ENCODE data around the gene CCN5.
"Not testable (repeated sequence)": the region's sequence is repeated elsewhere in the genome, so short reads cannot be mapped to it uniquely, and the experiment has no call there.

The CCN5 gene, protein sequence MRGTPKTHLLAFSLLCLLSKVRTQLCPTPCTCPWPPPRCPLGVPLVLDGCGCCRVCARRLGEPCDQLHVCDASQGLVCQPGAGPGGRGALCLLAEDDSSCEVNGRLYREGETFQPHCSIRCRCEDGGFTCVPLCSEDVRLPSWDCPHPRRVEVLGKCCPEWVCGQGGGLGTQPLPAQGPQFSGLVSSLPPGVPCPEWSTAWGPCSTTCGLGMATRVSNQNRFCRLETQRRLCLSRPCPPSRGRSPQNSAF

DNA sequence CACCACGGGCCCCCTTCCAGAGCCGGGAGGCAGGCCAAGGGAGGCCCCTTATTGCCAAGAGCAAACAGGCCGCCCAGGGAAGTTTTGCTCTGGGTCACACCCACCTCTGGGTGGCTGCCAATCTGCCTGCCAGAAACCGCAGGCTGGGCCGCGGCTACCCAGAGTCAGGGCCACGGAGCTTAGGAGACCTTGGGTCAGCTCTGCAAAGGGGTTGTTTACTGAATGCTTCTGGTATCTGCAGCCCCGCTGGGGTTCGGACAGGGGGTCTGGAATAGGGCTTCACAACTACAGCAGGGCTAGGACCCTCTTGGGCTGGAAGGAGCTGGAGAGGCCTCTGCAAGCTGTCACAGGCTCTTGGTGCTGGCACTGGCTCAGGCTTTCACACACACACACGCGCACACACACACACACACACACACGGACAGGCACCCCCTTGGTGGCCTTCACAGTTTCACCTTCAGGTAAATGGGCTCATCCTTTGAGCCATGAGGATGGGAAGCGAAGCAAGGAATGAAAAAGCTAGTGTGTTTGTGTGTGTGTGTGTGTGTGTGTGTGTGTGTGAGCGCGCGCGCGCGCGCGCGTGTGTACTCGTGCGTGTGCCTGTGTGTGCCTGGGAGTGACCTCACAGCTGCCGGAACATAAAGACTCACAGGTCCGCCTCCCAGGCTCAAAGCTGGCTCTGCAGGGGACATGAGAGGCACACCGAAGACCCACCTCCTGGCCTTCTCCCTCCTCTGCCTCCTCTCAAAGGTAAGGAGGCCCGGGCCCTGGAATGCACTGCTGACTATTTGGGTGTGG lies at the start of gene CCN5:
Gene CCN5, plus strand, starts transcription at position 669 of the 798 bp plus-strand sequence. Its CDS starts 22 bp downstream, at position 691.
- no peak for DNase-seq

DNA sequence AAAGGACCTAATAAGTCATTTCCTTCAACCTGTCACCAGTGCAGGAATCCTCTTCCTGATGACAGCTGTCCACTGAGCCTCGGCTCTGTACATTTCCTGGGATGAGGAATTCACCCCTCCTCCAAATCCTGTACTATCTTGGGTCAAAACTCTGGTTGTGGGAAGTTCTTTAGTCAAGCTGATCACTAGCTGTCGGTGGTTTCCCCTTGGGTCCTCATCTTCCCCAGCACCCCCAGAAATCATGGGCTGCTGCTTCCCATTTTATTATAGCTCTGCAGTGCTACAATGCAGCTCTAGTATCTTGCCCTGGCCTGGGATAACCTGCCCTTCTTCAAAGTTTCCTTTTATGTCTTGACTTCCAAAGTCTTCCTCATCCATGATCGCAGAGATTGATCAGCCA lies 49.1 kb upstream of the CCN5 start:
- DNase-seq: no peak

DNA sequence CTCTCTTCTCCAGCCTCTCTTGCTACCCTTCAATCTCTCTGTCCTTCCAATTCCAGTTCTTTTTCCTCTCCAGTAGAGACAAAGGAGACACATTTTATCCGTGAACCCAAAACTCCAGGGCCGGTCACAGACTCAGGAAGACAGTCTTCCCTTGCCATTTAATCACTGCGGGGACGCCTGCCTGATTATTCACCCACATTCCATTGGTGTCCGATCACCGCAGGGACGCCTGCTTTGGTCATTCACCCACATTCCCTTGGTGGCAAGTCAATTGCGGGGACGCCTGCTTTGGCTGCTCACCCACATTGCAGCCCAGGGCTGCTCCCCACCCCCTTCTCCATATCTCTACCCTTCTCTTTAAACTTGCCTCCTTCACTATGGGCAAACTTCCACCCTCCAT lies 44.3 kb upstream of the CCN5 start:
- DNase-seq: not testable (repeated sequence)

DNA sequence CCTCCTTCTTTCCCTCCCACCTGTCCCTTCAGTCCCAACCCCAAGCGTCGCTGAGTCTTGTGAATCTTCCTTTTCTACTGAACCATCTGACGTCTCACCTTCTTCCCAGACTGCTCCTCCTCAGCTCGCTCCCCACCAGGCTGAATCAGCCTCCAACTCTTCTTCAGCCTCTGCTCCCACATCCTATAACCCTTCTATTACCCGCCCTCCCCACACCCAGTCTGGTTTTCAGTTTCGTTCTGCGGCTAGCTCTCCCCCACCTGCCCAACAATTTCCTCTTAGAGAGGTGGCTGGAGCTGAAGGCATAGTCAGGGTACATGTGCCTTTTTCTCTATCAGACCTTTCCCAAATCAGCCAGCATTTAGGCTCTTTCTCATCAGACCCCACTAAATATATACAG lies 43.6 kb upstream of the CCN5 start:
- peak; percentile 61 for DNase-seq

DNA sequence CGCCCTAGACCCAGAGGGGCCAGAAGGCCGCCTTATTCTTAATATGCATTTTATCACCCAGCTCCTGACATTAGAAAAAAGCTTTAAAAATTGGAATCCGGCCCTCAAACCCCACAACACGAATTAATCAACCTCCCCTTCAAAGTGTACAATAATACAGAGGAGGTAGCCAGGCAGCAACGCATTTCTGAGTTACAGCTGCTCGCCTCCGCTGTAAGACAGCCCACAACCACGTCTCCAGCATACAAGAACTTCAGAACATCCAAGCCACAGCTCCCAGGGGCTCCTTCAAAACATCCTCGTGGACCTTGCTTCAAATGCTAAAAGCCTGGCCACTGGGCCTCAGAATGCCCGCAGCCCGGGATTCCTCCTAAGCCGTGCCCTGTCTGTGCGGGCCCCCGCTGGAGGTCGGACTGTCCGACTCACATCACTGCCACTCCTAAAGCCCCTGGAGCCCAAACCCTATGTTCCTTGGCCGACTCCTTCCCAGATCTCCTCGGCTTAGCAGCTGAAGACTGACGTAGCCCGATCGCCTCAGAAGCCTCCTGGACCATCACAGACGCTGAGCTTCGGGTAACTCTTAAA lies 42.8 kb upstream of the CCN5 start:
- not testable (repeated sequence) for DNase-seq

DNA sequence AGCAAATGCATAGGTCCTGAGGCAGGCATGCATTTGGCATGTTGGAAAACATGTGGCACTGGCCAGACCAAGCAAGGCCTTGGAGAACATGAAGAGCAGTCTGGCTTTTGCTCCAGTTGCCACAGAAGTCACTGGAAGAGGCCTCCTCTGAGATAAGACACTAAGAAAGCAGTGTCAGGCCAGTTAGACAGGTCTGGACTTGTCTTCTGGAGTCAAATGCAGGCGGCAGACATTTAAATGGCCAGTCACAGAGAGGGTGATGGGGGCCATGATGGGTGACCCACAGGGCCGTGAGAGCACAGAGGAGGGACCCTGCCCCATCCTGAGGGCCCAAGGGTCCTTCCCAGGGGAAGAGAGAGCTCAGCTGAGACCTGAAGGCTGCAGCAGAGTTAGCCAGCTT lies 36.9 kb upstream of the CCN5 start:
- DNase-seq: no peak

DNA sequence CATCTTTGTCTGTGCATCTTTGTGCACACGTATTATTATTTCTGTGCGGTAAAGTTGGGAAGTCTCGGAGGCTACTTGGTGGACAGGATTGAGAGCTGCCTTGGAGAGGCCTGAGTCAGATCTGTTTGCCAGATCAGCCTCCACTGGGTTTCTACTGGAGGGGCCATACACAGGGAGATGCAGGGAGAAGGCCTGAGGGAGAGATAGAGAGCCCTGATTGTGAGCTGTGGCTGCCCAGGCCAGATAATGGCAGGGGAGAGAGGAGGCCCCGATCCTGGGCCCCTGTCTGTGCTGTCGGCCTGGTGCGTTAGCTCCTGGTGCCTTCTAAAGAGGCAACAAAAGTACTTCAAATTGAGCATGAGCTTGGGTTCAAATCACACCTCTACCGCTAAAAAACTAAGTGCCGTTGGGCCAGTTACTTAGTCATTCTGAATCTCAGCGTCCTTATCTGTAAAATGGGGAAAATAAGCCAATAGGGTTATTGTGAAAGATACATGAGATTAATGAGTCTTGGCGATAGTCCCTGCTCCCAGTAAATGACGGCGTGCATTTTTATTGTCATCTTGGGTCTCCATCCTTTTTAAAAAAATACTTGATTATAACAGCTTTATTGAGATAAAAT lies 36.1 kb upstream of the CCN5 start:
- no peak for DNase-seq

DNA sequence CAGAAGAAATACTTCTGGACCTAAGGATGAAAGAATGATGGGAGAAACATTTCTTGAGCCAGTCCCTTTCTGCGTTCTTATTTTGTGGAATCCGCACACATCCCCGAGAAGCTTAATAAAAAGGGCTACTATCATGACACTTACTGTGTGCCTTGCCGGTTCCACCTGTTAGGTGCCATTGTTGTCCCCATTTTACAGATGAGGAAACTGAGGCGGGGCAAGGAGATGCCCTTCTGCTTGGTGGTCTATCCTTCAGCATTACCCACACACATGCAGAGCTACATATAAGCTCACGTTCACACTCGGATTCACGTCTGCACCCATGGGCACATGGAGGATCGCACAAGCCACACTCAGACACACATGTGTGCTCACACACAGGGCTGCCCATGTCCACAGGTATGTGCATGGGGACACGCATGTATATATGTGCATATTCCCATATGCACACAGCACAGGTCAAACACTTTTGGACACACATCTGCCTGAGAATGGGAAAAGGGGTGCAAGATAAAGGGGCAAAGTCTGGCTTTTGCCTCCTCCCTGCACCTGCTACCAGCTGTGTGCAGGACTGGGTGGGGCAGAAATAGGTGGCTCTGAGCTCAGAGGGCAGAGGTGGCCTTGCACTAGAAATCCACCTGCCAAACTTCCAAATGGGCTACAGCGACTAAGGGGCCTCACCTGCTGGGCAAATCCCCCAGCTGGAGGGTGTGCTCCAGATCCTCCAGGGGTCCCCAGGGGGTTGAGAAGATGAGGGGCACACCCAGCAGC lies 33.2 kb upstream of the CCN5 start:
- DNase-seq: no peak

DNA sequence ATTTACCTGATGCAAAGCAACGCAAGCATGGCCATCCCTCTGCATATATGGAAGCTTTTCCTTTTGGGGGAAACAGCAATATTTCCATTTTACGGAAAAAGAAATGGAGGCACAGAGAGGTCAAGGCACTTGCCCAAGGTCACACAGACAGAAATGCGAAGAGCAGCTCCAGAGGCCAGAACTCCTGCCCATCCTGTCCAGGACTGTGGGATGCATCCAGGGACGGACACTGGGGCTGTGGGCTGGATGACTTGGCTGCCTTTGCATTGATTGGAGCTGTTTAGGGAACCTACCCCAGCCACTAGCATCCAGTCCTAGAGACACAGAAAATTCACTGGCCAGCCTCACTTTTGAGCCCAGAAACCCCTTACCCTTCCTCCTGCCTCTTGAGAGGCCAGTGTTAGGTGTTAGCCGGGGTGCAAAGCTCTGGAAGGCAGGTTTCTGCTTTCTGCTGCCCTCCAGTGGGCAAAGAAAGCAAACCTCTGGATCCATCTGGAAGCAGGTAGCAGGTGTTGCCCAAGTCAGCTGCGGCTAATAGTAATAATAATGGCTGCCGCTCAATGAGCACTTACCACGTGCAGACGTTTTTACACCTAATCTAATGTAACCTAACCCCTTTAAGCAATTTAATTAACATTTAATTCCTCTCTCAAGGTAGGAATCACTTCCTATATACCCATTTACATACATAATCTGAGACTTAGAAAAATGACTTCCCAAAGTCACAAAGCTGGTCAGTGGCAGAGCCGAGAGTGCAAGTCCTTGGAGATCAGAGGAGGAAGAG lies 31.7 kb upstream of the CCN5 start:
- DNase-seq: peak; percentile 66

DNA sequence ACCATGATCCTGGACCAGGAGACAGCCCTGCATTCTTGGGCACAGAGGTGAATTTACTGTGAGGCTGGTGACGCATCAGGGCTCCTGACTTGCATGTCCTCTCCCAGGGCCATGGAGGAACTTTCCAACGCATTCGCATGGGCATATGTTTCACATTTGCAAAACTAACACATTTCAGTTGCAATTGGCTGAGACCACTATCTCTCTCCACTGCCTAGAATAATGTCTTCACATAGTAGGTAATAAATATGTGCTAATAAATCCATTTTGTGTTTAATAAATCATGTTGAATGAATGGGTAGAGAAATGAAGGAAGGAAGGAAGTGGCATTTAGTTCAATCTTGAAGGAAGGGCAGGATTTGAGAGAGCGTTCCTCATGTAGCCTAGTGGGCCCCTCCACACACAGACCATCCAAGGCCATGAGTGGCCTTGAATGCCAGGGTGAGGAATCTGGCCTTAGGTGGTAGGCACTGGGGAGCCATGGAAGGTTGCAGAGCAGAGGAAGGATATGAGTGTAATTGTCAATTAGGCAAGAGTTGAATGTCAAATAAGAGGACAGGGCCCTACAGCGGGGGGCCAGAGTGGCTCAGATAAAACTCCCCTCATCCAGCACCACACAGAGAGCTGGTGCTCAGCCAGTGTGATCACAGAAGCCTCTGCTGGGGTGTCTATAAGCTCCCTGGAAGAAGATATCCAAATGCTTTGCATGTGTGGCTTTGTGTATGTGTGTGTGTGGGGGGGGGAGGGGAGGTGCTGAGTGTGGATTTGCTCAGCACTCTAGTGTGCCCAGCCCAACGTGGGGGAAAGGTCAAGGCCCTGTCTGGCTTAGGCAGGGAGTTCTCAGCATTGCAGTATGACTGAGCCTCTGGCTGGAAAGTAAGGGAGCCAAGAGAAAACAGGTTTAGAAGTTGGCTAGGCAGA lies 30.9 kb upstream of the CCN5 start:
- DNase-seq: no peak

DNA sequence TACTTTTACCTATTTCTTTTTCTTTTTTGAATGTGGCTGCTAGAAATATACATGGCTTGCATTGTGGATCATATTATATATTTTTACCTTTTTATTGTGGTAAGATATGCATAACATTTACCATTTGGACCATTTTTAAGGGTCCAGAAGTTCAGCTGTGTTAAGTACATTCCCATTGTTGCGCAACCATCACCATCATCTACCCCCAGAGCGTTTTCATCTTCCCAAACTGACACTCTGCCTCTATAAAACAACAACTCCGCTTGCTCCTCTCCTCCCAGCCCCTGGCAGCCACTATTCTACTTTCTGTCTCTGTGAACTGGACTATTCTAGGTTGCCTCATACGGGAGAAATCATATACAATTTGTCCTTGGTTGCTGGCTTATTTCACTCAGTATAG lies 28.2 kb upstream of the CCN5 start:
- DNase-seq: no peak

DNA sequence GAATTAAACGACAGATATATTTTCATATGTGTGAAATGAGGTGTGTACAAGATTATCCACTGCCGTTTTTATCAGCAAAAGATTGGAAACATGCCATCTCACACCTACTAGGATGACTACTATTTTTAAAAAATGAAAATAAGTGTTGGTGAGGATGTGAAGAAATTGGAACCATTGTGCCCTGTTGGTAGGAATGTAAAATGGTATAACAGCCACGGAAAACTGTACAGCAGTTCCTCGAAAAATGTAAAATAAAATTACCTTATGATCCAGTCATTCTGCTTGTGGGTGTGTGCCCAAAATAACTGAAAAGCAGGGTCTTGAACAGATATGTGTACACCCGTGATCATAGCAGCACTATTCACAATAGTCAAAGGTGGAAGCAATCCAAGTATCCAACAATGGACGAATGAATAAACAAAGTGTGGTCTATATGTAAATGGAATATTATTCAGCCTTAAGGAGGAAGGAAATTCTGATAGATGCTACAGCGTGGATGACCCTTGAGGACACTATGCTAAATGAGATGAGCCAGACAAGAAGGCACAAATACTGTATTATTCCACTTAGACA lies 27.0 kb upstream of the CCN5 start:
- DNase-seq: no peak

DNA sequence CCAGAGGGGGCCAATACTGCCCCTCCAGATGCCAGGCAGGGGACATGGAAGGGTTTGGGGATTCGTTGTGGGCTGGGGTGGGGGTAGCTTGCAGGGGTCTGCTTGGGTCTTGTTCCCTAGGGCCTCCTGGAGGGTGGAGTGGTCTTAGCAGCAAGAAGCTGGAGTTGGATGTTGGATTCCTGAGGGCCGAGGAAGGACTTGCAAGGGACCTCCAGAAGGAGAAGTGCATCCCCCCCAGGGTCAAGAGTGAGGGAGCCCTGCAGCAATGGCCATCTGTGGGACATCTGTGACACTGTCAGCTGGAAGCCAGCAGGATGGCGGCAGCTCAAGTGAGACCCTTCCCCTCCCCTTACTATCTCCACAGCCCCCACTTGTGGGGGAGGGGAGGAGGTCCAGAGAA lies 25.4 kb upstream of the CCN5 start:
- DNase-seq: no peak

DNA sequence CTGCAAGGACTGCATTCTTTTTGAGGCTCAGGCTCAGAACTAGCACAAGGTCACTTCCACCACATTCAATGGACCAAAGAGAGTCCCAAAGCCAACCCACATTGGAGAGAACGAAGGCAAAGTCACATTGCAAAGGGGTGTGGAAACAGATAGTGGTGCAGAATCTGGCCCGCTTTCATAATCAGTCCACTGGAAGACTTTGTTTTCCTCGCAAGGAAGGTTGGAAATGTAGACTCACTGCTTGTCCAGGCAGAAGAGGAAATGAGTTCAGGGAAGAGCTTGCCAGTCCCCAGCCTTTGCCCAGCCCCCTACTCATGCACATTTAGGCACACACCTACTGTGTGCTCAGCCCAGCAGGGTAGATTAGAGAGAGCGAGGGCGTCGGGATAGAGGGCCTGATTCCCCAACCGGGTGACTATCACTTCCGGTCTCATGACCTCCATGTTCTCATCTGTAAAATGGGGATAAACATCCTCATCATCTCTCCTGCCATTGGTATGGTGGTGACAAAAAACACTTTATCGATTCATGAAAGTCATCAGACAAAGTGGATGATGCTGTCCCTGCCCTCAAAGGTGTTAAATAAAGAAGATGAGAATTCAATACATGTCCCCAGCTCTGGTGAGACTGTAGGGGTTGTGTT lies 24.3 kb upstream of the CCN5 start:
- no peak for DNase-seq

DNA sequence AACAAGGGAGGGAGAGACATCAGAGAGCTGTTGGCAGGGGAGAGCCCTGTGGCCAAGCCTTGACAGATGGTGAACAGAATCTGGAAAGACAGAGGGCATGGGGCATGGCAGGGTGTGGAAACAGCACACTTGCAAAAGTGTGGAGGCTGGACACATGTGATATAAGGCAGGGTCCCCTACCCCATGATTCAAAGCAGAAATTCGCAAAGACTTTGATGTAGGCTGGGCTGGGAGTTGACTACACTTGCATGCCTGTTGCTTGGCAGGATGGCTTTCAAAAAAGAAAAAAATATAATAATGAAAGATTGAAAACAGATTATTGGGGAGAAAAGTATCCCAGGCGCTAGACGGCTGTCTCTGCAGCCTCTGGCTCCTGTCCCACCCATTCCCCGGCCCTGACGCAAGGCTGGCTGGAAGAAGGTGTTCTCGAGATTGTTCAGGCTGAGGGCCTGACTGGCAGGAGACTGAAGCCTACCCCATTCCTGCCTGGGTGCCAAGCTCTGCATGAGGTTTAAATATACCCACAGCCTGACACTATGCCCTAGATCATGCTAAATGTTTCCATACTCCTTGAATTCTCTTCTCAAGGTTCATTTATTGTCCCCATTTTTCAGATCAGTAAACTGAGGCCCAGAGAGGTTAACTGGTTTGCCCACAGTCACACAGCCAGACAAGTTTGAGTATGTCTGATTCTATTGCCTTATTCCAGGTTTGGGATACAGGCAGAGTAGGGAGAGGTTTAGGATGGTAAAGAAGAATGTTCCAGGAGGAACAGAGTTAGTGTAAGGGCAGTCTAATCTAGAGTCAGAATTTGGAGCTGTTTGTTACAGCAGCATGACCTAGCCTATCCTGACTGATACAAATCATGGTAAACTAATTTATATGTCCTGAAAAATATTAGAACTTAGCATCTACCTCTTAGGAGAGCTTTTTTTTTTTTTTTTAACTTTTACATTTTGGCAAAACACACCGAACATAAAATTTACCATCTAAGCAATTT lies 23.4 kb upstream of the CCN5 start:
- DNase-seq: no peak

DNA sequence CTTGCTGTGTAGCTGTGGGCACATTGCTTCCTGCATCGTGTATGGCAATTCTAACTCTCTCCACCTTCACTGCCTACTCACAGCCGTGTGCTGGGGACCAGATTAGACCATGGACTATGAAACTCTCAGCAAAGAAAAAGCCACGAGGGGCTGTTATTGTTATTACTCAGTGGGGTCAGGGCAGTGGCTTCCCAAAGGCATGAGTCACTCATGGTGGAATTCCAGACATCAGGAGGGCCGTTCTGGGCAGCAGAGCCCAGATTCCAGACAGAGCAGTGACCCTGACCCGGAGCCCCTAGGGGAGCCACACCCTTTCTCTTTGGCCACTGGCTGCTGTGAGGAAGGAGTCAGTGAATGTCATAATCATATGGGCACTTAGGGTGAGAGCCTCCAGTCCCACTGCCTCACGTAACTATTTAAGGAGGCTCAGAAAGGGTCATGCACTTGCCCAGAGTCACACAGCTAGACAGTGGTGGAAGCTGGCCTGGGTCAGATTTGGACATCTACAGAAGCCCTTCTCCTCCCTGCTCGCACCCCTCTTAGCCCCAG lies 22.2 kb upstream of the CCN5 start:
- no peak for DNase-seq

DNA sequence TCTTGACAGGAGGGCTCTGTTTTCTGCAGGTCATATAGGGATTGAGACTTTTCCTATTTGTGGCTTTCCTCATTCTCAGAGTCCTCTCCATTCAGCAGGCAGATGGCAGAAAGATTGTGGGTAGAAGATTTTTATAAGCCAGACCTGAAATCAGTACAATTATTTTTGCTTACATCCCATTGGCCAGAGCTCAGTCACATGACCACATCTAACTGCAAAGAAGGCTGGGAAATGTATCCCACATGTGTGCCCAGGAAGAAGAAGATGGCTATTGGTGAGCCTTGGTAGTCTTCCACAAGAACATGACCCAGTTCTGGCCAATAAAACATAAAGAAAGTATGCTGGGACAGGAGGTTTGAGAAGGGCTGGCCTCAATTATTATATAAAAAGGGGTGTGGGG lies 21.5 kb upstream of the CCN5 start:
- DNase-seq: no peak

DNA sequence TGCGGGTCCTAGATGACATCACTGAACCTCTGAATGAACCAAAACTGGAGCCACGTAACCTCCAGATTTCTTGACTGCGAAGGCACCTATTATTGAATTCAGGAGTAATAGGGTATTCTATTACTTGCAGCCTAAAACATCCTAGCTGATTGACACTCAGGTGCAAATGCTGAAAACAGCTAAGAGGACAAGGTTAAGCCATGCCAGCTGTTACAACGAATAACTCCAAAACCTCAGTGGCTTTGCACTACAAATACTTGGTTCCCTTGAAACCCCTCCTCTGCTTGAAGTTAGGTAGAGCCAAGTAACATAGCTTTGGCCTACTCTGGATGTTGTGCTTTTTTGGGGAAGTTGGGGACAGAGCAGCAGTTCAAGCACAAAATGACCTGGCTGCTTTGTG lies 21.0 kb upstream of the CCN5 start:
- DNase-seq: no peak

DNA sequence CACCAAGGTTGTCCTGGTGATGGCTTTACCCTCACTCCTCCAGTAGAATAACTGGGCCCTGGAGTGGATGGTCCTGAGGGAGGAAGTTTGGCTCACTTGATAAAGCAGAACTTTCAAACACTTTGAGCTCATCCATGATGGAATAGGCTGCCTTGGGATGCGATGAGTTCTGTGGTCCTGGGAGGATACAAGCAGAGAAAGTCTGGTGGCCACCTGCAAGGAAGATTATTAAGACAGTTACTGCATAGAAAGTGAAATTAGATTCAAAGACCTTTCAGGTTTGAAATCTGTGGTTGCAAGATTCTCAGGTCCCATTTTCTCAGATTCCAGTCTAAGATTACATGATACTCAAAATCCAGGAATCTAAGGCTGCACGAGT lies 19.9 kb upstream of the CCN5 start:
- DNase-seq: no peak

Data from activated T-cell treated with anti-CD3 and anti-CD28 coated beads, Interleukin-2, amount 50 U/mL, for 1 hour (primary cell).